GM12892 (cell line): Measurements from ENCODE around the gene CCDC167.

Experiments
- POLR2A ChIP-seq: IDR thresholded peaks from 2 replicates; pipeline ENCODE4 v1.6.1; 2011; ENCODE audit warnings: low read depth, low read length, control low read depth
- POLR2AphosphoS5 ChIP-seq: IDR thresholded peaks from 2 replicates; pipeline ENCODE4 v1.6.1; 2011; ENCODE audit warnings: low read depth, low read length, control low read depth
- TAF1 ChIP-seq: IDR thresholded peaks from 2 replicates; pipeline ENCODE4 v1.6.1; 2011; ENCODE audit warnings: low read depth, mild to moderate bottlenecking, control low read depth, low read length, borderline replicate concordance

DNA sequence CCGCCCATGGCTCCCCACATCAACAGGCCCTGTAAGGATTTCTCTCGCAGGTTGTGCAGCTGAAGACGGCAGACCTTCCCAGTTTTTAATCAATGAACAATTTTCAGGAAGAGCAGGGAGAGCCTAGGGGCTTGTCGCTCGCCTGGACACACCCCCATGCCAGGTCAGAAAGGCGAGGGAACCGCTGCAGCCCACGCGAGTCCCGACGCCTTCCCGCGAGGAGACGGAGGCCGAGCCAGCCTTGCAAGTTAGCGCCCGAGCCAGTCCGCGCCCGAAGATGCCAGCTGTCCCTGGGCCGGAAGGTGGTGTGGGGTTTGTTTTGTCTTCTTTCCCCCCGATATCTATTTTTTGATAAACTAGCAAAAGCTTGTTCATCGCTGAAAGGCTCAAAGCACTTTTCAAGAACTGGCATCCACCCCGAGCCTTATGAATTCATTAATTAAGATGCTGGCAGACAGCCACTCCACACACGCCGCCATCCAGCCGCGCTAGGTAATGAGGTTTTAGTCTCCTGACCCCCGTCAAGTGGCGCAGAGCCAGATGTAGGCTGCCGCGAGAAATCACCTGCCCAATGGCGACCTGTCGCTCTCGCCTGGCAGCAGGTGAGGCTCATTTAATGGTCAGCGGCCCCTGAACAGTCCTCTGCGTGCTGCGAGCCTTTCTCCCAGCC, 6.6 kb downstream of the CCDC167 start:
- no peak for TF ChIP-seq POLR2AphosphoS5
- TF ChIP-seq POLR2A, result no peak
- no peak for TF ChIP-seq TAF1
